Measurements from ENCODE around the gene CBX2. TPM values are rescaled to one million over a fixed set of nuclear protein-coding genes. Genes with fewer than 3 reads are reported as not detected.

CBX2 gene
- 18.0 and 18.4 TPM in 2 replicates for total RNA-seq (2014; rRNA removed; shearing (Covaris generic))
- polyA plus RNA-seq (2015; cell fraction: cytosol; rRNA removed) = 24.5 and 29.7 TPM in 2 replicates
- polyA plus RNA-seq (2015; cell fraction: nucleus; rRNA removed) = 59.6 and 70.5 TPM in 2 replicates

DNA sequence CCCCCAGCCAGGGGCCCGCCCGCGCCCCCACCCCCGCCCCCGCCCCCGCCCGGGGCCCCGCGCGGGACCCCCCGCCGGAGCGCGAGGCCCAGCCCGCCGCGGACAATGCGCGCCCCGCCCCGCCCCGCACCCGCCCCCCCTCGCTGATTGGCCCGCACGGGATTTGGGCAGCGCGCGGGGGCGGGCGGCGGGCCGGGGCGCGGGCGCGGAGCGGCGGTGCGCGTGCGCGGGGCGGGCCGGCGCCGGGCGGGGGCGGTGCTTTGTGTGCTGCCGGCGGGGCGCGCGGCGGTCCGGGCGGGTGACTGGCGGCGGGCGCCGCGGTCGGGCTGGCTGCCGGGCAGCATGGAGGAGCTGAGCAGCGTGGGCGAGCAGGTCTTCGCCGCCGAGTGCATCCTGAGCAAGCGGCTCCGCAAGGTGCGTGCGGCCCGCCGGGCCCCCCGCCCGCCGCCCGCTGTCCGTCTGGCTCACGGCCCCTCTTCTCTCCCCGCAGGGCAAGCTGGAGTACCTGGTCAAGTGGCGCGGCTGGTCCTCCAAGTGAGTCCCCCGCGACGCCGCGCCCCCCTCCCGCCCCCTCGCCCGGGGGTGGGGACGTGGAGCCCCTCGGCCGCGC is at the start of gene CBX2:
CBX2 (plus strand) TSS at position 255 of the 610 bp plus-strand sequence; CDS start at position 343, 88 bp downstream.
- in situ Hi-C loops (cut with HindIII; ENCODE audit: low pct_unique_long_range_greater_than_20kb, low sequenced_read_pairs) = loop anchor here (25.0 kb wide), 1 partner anchor 209 kb away; no protein-coding TSS in a partner anchor
- DNase-seq (ENCODE audit: low read depth, low spot score) = peak; percentile 87

DNA sequence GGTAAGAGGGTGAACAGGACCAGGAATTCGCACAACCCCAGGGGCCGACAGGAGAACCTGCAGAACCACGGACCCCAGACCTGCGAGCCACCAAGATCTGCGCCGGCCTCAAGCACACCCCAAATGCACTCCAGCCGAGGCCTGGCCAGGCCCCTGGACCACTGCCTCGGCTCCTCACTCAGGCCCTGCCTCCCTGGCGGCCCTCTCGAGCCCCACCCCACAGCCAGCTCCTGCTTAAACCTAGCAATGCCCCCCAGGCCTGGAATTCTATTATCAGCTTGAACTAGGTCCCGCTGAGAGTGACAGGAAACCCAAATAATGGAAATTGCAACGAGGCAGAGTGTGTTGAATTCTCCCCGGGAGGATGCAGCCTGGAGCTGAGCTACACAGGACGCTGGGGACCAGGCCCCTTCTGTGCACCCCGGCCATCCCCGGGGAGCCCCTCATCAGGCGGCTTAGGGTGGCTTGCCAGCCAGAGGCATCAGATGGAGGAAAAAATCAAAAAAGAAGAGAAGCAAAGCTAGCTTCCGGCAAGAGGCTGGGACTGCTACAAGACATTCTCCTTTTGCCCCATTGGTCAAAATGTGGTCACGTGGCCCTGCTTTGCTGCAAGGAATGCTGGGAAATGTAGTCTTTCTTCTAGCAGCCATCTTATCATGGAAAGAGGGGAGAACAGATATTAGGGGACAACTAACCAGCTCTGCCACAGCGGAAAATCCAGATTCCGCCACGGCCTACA is 49.6 kb upstream of the CBX2 start:
- DNase-seq (ENCODE audit: low read depth, low spot score) = peak; percentile 99

DNA sequence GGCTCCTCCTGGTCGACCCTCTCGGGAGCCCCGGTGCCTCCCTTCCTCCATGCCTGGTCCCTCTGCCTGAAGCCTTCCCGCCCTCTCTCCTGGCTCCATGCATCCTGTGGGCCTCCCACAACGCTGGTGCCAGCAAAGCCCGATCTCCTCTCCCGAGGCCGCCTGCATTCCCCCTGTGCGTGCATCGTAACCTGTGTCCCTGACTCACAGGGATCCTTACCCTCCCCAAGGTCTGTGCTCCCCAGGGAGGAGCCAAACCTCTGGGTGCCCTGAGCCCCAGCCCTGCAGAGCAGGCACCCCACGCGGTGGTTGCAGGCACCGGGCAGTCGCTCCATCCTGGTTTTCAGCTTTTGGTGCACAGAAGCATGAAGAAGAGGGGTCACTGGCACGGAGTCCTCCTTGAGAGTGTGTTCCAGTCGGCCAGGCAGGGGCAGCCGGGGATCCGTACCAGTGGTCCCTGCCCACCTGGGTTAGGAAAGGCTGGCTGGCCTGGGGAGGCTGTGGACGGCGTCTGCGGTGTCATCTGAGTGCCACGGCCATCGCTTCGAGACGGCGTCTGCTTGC is 49.0 kb upstream of the CBX2 start:
- in situ Hi-C loops (cut with HindIII; ENCODE audit: low pct_unique_long_range_greater_than_20kb, low sequenced_read_pairs) = no loop called here

More for the DNA sequence above, 49.6 kb upstream of the CBX2 start:
- in situ Hi-C loops (cut with HindIII; ENCODE audit: low pct_unique_long_range_greater_than_20kb, low sequenced_read_pairs) = no loop called here

DNA sequence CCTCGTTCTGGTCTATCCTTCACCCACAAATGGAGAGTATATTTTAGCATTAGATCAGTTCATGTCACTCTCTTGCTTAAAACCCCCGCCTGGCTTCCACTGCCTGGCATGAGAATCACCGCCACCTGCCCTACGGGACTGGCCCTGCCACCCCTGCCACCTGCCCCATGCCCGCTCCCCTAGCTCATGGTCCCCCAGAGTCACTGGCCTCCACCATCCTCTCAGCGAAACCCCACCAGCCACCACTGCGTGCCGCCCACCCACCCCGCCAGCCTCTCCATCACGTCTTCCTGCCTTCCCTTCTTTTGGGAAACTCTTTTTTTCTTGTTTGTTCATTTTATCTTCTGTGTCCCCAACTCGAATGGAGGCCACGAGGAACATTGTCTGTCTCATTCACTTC is 48.2 kb upstream of the CBX2 start:
- in situ Hi-C loops (cut with HindIII; ENCODE audit: low pct_unique_long_range_greater_than_20kb, low sequenced_read_pairs) = no loop called here

More for the DNA sequence above, 49.0 kb upstream of the CBX2 start:
- DNase-seq (ENCODE audit: low read depth, low spot score) = no peak

DNA sequence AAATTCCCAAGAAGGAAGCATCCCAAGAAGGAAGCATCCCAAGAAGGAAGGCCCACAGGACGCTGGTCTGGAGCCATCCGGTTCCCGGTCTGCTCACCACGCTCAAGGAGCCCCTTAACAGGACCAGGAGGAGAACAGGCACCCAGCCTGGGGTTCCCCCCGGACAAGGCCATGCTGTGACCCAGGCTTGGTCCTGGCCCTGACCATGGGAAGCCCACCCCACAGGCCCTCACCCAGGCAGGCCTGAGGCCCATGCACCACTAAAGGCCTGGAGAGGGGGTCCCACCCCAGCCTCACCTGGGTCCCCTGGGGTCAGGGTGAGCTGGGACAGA is 47.5 kb upstream of the CBX2 start:
- in situ Hi-C loops (cut with HindIII; ENCODE audit: low pct_unique_long_range_greater_than_20kb, low sequenced_read_pairs) = no loop called here
- no peak for DNase-seq (ENCODE audit: low read depth, low spot score)

More for the DNA sequence above, 48.2 kb upstream of the CBX2 start:
- DNase-seq (ENCODE audit: low read depth, low spot score) = no peak

DNA sequence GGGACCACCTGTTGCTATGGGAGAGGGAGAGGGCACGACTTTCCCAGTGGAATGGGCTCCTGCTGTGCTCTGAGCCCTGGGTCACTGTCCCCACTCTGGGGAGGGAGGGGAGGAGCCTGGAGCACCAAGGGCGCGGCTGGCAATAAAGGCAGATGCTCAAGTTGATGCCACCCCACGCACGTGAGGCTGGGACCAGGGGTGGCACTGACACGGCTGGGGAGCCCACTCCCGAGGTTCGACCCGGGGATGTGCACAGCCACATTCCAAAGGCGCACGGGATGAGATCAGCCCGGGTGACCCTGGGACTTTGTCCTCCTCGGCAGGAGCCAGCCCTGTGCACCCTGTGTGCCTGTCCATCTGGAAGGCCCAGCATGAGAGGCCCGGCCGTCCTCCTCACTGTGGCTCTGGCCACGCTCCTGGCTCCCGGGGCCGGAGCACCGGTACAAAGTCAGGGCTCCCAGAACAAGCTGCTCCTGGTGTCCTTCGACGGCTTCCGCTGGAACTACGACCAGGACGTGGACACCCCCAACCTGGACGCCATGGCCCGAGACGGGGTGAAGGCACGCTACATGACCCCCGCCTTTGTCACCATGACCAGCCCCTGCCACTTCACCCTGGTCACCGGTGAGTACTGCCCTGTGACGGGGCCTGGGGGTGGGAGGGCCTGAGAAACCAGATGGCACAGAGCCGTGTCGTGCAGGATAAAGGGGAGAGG is 47.0 kb upstream of the CBX2 start, which contains the start of gene ENPP7:
ENPP7 (plus strand) TSS at position 175 of the 715 bp plus-strand sequence; CDS start at position 372, 197 bp downstream.
- DNase-seq (ENCODE audit: low read depth, low spot score) = no peak
- in situ Hi-C loops (cut with HindIII; ENCODE audit: low pct_unique_long_range_greater_than_20kb, low sequenced_read_pairs) = no loop called here

DNA sequence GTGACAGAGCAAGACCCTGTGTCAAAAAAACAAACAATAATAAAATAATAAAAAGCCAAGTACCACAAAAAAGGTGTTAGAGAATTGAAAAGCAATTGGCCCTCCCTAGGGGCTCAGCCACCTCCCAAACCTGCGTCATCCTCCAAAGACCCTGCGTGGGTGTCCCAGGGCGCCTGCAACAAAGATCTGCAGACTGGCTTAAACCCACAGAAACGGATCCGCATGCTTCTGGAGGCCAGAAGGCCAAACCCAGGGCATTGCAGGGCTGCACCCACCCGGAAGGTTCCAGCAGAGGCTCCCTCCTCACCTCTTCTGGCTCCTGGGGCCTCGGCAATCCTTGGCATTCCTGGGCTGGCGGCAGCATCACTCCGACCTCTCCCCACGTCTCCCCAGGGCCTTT is 45.7 kb upstream of the CBX2 start:
- DNase-seq (ENCODE audit: low read depth, low spot score) = no peak
- in situ Hi-C loops (cut with HindIII; ENCODE audit: low pct_unique_long_range_greater_than_20kb, low sequenced_read_pairs) = no loop called here

DNA sequence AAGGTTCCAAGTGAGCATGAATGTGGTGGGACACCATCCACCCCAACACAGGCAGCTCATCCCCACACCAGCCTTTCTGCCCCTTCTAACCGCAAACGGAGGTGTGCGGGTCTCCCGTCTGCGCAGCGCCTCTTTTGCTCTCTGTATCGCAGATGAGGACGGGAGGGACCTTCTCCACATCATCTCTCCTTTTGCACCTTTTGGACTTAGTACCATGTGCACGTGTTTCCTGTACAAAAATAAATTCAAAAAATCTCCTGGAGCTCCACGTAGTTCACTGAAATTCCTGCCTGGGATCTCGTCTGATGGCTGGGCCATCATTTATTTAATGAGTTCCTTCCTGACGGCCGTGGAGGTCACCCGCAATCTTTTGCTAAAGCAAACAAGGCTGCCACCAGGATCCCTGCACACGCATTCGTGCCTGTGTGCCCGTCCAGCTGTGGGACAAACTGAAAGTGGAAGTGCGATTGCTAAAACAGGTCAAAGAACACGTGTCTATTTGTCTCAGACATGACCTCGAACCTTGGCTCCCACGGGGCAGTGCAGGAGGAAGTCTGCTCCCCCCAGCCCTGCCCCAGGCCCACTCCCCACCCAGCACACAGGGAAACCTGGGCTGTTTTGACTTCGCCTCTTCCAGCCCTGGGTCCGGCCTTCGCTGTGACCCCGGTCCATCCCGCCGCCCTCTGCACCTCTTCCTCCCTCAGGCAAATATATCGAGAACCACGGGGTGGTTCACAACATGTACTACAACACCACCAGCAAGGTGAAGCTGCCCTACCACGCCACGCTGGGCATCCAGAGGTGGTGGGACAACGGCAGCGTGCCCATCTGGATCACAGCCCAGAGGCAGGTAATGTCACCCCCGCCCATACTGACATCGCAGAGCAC is 44.9 kb upstream of the CBX2 start:
- DNase-seq (ENCODE audit: low read depth, low spot score) = no peak
- in situ Hi-C loops (cut with HindIII; ENCODE audit: low pct_unique_long_range_greater_than_20kb, low sequenced_read_pairs) = no loop called here

DNA sequence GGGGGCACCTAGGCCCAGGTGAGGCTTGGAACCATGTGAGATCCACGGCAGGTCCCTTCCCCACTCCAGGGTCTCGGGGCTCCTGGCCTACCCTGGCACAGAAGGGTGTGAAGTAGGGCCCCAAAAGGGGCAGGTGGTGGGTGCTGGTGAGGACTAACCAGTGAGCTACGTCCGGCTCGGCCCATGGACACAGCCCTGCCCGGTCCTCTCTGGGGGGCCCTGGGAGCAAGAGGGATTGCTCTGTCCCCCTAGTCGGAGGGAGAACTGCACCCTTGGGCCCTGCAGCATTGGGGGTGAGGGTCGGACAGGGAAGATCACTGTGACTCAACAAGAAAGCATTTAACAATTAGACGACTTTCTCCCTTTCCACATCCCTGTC is 44.3 kb upstream of the CBX2 start:
- no peak for DNase-seq (ENCODE audit: low read depth, low spot score)
- in situ Hi-C loops (cut with HindIII; ENCODE audit: low pct_unique_long_range_greater_than_20kb, low sequenced_read_pairs) = no loop called here

DNA sequence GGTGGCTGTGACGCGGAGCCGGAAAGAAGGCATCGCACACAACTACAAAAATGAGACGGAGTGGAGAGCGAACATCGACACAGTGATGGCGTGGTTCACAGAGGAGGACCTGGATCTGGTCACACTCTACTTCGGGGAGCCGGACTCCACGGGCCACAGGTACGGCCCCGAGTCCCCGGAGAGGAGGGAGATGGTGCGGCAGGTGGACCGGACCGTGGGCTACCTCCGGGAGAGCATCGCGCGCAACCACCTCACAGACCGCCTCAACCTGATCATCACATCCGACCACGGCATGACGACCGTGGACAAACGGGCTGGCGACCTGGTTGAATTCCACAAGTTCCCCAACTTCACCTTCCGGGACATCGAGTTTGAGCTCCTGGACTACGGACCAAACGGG is 42.9 kb upstream of the CBX2 start:
- in situ Hi-C loops (cut with HindIII; ENCODE audit: low pct_unique_long_range_greater_than_20kb, low sequenced_read_pairs) = no loop called here
- DNase-seq (ENCODE audit: low read depth, low spot score) = no peak

DNA sequence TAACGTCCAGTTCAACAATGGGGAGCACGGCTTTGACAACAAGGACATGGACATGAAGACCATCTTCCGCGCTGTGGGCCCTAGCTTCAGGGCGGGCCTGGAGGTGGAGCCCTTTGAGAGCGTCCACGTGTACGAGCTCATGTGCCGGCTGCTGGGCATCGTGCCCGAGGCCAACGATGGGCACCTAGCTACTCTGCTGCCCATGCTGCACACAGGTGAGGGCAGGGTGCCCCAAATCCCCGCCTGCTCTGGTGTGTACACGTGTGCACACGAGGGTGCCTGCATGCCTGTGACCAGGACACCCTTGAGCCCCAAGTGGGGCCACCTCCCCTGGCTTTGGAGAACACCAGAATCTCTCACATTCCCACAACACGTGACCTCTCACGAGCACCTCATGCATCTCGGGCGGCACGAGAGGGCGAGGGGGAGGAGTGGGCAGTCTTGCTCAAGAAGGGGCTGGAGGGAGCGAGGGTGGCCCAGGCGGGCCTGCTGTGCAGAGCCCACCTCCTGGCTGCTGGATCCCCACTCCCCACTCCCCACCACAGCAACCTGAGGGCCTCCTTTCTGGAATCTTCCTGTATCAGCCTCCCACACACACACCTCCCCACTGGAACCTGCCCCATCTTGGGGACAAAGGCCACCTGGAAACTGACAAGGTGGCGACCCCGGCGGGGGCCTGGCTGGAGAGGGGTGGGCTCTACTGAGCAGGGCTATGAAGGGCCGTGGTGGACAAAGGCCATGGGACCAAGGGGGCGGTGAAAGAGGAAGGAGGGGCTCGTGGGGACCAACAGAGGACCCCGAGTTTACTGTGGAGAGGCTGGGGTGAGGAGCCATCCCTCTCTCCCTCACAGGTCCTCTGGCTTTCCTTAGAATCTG is 40.7 kb upstream of the CBX2 start:
- in situ Hi-C loops (cut with HindIII; ENCODE audit: low pct_unique_long_range_greater_than_20kb, low sequenced_read_pairs) = no loop called here
- no peak for DNase-seq (ENCODE audit: low read depth, low spot score)

DNA sequence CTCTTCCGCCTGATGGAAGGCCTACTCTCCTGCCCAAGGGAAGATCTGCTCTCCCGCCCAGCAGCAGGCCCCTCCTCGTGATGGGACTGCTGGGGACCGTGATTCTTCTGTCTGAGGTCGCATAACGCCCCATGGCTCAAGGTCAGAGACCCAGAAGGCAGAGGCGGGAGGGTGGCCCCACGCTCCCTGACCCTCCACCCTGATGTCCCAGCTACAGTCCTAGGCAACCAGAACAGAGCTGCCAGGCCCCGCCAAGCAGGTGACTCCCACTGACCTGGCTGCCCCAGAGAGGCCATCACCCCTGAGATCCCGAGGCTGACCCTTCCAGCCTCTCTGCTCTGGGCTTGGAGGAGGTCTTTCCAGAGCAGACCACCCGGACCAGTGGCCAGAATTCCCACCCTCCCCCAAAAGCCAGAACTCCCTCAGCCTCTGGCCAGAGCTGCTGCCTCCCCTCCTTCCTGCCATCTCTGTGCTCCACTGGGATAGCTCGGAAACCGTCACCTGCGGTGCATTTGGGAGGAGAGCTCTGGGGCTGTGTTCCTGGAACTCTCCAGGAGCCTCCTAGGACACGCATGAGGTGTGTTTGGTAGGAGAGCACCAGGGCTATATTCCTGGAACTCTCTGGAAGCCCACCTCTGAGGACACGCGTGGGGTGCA is 39.9 kb upstream of the CBX2 start:
- DNase-seq (ENCODE audit: low read depth, low spot score) = no peak
- in situ Hi-C loops (cut with HindIII; ENCODE audit: low pct_unique_long_range_greater_than_20kb, low sequenced_read_pairs) = no loop called here

DNA sequence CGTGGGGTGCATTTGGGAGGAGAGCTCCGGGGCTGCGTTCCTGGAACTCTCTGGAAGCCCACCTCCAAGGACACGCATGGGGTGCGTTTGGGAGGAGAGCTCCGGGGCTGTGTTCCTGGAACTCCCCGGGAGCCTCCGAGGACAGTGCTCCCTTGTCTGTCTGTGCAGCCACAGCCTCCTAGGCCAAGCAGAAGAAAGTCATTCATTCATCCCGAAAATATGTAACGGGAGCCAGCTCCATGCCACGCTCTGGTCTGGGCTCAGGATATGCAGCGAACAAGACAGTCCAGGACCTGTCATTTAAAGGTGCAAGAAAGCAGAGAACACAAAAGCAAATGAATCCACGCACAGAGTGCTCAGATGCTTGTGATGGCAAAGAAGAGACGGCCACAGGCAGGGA is 39.3 kb upstream of the CBX2 start:
- DNase-seq (ENCODE audit: low read depth, low spot score) = peak; percentile 45
- in situ Hi-C loops (cut with HindIII; ENCODE audit: low pct_unique_long_range_greater_than_20kb, low sequenced_read_pairs) = no loop called here

DNA sequence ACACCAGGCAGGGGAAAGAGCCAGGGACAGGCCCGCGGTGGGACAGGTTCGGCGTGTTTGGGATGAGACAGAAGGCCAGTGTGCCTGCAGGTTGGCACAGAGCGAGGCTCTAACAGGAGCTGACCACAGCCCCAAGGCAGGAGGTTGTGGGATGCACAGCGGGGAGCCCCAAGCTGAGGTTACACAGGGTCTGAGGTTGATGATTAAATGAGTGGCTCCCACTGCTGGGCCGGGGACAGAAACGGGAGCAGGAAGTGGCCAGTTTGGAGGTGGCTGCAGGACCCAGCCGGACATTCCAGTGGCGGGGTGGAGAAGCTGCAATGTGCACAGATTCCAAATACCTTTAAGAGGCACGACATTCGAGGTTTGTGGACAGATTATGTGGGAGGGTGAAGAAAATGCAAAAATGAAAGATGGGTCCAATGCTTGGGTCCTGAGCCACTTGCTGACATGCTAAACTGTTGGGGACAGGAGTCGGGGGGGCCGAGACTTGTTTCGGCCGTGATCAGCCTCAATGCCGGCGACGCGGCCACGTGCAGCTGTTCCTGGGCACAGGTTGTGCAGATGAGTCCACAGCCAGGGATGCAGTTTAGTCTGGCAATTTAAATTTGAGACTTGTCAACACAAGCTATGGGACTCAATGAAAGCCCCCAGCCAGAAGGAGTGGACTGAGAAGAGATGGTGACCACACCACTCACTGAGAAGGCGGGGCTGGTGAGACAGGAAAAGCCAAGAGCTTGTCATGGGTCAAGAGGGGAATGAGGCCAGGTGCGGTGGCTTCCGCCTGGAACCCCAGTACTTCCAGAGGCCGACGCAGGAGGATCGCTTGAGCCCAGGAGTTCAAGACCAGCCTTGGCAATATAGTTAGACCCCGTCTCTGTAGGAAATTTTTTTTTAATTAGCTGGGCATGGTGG is 38.5 kb upstream of the CBX2 start:
- in situ Hi-C loops (cut with HindIII; ENCODE audit: low pct_unique_long_range_greater_than_20kb, low sequenced_read_pairs) = loop anchor here (10.0 kb wide), 1 partner anchor 155 kb away; no protein-coding TSS in a partner anchor
- no peak for DNase-seq (ENCODE audit: low read depth, low spot score)

DNA sequence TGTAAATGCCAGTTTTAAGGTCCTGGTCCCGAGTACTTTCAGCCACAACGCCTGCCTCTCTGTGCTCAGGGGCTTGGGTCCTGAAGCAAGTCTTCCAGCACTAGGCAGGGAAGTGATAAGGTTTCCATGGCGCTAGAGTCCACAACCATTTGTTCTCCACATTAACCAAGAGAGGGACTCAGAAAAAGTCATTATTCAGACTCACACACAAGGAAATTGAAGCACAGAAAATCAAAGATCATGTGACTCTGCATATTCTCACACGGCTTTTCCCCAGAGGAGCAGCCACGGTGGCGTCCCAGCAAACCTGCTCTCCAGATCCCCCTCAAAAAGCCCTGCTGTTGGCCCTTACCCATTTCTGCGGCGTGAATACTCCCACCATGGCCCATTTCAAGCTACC is 37.5 kb upstream of the CBX2 start:
- no peak for DNase-seq (ENCODE audit: low read depth, low spot score)
- in situ Hi-C loops (cut with HindIII; ENCODE audit: low pct_unique_long_range_greater_than_20kb, low sequenced_read_pairs) = loop anchor here (10.0 kb wide), 1 partner anchor 154 kb away; no protein-coding TSS in a partner anchor
